NCI-H146 (cell line): Measurements from ENCODE around the gene MPRIP.

Experiments used
- DNase-seq: peaks from one replicate; lab custom pipeline; 2025; lab: John Stamatoyannopoulos, UW

Gene MPRIP

DNA sequence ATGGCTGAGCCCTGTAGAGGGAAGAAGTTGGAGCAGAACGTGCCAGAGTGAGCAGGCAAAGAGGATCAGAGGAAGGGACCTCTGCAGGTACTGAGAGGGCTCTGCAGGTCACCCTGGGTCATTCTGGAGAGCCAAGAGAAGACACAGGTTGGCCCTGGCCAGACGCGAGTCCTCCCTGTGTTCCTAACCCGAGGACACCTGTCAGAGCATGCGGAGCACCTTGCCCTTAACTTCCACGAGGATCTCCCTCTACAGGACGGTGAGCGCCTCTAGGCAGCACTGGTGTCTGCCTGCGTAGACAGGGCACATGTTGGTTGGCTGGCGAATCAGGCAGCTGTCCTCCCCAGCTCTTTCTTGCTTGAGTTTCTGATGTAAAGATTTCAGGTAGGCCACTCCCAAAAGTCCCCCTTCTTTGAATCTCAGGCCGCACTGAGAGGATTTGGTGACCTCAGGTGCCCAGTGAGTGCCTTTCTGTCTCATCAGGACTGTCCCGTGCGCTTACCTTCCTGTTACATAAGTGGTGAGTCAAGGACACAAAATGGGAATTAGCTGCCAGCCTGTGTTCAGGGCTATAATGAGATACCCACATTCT, 45.3 kb downstream of the MPRIP start:
- DNase-seq = no peak

DNA sequence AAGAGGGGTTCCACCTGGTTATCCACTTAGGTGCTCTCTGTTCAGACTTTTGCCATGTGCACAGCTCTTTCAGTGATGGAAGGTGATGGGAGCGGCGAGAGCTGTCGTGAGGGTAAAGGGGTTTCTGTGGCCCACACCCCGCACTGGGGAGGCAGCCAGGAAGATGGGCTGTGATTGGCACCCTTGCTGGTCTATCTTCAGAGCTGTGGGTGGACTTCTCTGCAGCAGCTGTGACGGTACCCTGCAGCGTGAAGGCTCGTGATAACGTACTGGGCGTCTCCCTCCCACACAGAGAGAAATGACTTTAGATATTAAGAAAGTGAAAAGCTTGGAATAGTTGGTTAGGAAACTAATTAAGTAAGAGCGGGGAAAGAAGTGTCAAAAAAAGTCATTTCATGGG, 45.8 kb downstream of the MPRIP start:
- peak; percentile 35 for DNase-seq

DNA sequence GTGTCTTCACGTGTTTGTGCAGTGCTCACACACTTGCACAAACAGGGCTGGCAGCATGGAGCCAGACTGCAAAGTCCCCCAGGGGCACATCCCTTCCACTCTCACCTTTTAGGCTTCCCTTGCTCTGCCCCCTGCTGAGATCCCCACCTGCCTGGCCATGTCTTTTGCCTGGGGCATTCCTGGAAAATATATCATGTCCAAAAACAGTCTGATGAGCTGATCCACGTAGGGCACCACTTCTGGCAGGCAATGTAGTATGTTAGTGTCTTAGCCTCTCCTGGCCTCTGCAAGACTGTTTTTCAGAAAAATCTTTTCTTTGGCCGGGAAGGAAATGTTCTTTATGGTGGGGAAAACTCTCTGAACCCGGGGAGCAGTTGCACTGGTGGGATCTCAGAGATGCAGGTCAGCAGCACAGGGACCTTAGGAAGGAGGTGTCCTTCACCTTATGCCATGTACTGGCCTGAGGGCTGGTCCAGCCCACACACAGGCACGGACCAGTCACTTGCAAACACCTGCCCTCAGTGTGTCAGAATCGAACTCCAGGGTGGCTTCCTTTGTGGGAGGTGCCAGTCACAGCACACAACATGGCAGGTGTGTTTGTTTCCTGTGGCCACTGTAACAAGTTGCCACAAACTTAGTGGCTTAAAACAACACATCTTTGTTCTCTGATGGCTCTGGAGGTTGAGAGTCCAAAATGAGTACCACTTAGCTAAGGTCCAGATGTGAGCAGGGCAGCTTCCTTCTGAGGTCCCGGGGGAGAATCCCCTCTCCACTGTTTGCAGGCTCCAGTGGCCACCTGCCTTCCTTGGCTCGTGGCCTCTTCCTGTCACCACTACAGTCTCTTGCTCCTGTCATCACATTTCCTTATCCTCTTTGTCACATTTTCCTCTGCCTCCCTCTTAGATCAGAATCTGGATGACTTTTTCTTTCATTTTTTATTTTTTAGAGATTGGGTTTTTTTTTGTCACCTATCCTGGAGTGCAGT, 46.6 kb downstream of the MPRIP start:
- DNase-seq = peak; percentile 90

DNA sequence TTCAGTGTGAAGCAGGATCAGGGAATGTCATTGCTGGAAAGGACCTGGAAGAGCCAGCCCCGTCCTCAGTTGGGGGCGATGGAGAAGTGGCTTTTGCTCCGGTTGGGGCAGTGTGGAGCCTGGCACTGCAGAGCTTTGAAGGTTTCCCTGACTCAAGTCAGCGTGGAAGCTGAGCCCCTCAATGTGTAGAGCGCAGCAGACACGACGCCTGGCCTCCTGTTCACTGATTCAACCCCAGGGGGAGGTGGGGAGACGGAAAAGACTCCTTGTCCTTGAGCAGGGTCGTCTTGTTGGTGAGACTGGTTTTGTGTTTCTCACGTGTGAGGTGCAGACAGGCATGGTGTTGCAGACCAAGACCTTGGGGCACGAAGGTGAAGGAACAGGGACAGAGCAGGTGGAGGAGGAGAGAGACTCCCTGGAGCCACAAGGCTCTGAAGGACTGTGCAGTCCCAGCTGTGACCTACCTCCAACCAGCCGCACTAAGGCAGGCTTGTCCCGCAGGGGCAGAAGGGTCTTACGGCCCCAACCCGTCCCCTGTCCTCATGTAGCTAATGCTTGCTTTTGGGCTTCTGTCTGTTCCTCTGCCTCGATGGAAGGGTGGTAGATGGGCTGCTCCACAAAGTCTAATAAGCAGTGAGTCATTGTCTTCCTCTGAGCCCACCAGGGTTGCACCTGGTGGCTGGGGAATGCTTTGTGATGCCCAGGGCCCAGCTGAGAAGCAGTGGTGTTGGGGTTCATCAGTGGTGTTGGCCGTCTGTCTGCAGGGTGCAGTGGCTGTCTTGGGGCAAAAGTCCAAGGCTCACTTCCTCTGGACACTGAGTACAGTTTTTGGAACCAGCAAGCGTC, 47.8 kb downstream of the MPRIP start:
- no peak for DNase-seq

DNA sequence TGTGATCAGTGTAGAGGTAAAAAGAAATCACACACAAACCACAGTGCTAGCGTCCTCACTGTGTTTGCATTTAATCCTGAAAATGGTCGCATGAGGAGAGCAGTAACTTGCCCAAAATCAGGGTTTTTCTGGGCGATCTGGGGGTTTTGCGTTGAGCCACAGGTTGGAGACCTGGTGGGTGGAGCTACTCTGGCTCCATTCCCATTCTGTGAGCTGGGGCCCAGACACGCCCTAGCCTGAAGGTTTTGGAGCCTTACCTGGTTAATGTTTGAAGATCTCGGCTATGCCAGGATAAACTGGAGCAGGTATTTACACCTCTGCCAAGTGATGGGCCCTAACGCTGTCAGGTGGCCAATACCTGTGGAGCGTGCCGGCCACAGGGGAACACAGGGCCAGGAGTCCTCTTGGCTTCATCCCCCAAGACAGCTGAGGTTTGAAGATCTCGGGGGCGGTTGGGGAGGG, 48.4 kb downstream of the MPRIP start:
- no peak for DNase-seq

DNA sequence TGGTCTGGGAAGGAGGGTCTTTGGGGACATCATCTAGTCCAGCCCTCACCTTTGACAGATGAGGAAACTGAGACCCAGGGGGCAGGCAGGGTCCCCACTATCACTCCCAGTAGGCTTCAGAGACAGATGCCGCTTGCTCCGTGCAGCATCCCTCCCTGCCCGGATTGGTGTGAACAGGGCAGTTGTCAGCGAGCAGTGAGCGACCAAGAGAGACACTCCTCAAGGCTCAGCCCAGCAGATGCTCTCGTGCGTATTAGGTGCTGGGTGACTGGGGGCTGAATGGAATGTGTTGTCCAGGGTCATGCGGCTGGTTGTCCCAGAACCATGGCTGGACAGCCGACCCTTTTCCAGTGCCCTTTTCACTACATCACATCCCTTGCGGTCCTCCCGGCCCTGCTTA, 49.0 kb downstream of the MPRIP start:
- DNase-seq = no peak

DNA sequence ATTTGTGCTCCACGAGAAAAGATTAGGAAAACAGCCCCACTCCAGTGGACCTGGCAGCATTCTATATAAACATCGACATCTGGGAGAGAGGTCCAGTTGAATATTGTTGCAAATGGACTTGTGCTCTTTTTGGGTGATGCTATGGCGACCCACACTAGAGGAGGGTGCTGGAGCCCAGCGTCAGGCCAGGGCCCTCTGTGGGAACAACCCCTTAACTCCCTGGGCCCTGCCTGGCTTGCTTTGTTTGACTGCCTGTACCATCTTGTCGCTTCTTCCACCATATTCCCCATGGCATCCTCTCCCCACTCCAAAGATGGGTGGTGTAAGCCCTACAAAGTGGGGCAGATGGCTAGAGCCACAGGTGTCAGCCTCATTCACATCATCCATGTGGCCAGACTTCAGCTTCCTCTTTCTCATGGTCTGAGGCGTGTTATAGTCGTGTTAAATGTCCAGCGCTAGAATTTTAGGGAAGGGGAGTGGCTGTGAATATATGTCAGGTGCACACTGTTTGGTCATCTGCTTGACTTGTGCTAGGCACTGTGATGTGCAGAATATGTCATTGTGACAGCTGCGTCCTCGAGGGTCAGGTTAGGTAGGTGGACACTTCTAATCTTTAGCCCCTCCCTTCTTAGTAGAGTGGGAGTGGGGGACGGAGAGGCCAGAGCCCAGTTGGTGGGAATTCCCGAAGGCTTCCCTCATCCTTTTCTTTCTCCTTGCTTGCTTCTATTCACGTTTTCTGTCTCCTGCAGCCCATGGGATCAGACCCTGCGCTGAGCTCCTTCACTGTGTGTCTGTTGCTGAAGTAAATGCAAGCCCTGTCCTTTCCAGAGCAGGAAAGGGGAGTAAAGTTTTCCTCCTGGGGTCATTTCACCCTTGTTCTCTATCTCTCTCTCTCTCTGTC, 49.8 kb downstream of the MPRIP start:
- no peak for DNase-seq

DNA sequence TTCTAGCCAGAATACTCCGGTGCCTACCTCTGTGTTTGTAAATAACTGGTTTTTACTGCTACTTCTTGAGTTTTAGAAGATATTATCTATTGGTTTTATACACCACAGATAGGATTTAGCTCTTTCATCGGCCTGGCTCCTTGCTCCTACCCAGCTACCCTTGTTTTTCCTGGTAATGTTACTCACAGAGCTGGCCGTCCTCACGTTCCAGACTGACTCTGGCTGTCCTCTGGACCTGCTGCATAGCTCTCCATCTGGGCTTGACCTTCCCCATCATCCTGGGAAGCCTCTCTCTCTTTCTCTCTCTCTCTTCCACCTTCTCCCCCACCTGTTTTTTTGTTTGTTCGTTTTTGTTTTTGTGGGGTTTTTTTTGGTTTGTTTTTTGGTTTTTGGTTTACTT, 51.5 kb downstream of the MPRIP start:
- DNase-seq = no peak

DNA sequence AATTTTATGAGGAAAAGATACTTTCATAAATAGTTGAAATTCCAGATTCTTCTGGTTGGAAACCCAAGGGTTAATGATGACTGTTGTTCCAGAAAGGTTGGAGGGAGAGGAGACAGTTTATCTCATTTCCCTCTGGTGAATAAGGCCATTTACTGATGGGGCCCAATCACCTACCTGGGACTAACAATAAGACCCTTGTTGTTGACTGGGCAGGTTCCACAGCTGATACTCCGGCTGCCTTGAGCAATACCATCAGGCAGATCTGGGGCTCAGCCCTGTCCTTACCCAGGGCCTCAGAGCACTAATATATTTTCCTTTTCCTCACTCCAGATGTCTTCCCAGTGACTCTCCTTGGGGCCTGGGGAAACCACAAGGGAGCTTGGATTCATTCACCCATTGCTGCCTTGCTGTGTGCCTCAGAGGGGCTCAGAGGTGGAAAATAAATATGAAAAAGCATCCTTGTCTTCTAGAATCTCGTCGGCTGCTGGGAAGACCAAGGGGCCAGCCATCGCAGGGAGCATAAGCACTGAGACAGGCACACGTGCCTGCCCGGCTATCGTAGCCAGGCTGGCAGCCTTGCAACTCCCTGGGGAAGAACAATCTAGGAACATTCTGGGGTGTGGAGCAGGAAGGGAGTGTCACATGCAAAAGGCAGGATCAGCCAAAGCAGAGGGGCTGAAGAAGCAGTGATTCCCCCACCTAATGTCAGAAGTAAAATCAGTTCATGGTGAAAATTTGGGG, 54.4 kb downstream of the MPRIP start:
- DNase-seq = no peak

DNA sequence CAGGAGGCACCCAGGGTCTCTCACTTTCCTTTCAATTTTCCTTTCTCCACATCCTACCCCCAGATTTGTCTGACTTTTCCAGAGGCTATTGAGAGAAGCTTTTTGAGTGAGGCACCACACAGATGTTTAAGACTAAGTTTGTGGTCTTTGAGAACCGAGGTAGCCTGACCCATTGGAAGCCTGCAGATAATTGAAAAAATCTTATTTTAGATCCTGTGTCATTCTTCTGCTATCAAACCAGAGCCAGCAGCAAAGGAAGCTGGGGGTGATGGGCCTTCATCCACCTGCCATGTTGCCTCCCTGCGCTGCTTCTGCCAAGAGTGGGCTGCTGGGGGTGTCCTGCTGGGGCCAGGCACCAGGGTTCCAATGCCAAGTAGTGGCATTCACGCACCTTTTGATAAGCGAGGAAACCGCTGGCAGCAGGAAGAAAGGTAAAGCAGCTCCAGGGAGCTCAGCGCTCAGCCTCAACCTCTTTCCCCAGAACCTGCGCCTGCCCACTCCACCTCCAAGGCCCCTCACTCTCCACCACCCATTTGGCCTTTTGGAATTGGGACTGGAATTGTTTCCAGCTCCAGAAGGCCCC, 55.6 kb downstream of the MPRIP start:
- no peak for DNase-seq

DNA sequence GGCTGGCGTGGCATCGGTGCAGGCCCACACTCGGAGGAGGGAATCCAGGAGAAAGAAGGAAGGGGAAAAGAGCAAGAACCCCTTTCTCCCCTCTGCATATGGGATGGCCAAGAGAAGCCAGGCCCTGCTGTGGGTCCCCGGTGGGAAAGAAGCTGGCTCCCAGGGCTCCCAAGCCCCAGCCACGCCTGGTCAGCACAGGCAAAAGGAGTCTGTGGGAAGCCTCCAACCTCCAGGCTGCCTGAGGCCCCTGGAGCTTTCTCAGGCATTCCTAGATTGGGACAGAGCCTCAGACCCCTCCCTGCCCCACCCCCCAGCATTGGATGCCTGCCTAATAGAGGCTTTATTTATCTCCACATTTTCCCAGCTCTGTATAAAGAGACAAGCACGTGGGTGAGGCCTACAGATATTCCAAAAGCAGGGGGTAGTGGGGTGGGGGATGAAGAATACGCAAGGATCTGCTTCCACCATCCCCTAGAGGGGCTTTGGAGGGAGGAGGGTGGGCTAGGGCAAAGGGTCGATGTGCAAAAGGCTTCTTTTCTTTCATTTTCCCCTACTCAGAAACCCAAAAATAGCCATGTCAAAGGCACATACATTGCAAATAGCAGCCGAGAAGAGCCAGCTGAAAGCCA, 56.4 kb downstream of the MPRIP start:
- no peak for DNase-seq

DNA sequence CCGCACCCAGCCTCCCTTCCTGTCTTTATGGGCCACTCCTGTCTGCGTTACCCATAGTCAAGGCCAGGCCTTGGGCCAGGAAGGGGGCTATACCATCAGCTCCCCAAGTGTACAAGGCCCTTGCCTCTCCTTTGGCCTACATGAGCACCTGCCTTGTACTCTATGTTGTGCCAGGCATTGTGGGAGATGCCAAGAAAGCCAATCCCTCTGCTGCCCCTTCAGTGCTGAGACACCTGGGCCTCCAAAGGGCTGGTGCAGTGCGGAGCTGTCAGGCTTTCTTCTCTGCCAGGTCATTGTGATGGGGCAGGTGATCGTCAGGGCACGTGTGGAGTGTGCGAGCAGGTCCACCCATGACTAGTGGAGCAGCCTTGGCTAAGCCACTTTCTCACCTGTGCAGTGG, 59.9 kb downstream of the MPRIP start:
- no peak for DNase-seq

DNA sequence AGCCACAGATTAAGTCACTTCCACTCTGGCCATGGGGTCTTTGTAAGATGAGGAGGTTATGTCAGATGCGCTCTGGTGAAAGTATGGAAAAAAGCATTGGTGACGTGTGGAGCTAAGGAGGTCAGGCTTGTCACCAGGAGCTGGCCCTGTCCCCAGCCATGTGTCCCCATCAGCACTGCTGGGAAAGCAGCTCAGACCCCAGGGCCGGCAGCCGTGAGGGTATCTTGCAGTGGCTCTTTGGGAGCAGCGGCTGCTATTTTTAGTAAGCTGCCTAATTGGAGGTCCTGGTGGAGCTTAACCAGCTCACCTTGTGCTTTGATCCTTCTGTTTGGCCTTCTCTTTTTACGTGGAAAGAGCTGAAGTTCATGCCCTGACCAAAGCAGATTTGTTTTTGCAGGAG, 60.9 kb downstream of the MPRIP start:
- no peak for DNase-seq

DNA sequence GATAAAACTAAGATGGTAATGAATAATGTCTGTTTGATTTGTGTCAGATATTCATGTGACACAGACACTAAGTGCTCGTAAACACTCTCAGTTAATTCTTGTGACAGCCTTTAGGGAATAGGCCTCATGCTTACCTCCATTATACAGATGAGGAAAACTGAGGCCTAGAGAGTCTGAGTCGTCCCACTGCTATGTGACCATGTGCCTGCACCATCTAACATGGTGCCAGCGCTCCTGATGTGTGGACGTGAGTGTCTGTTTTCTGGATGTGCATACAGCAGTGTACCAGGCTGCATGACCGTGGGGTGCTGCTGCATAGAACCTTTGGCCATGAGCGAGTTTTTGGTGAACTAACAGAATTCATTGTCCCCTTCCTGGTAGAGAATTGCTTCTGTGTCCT, 61.8 kb downstream of the MPRIP start:
- DNase-seq = no peak

DNA sequence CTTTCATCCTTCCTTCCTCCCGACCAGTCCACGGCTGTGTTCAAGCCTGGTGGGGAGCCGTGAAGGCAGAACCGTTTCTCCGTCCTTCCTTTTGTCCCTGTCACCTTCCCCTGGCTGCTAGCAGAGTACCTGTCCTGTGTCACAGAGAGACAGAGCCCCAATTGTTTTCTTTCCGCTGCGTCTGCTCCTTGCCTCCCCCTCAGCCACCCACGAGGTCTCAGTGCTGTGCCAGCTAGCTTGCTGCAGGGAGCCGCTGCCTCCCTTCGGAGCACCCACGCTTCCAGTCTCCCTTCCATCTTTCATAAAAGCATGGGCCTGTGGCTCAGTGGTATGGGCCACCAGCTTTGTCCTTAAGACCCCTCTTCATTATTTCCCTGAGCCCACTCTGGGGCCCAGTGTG, 62.2 kb downstream of the MPRIP start:
- no peak for DNase-seq

DNA sequence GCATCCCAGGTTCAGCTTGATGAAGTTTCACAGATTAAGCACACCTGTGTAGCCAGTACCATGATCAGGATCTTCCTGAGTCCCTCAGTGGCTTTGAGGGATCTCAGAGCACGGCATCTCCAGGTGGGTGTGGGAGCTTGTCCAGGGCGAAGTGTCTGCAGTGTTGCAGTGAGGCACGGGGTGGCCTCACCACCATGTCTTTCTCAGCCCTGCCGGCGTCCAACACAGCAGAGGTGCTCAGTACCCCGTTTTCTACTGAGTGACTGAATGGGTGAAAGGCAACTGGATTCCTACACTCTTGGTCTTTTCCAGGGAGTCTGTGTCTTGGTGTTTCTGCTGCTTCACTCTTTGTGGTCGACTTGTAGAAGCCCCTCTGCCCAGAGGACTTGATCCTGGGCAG, 63.7 kb downstream of the MPRIP start:
- DNase-seq = no peak

DNA sequence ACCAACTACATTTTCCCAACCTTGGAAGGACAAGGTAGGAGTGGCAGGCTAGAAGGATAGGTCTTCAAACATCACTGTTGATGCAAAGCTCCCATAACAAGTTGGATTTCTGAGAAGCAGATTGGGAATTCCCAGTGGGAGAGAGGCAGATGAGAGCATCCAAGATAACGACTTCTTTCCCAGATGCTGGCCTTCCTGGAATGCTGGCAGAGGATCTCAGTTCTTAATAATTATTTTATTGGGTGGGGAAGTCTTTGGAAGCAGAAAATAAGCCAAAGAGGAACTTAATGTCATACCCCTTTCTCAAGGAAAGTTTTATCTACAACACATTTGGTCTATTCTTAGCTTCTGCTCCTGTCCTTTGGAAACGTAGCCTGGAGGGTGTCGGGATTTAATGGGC, 64.5 kb downstream of the MPRIP start:
- DNase-seq = no peak

DNA sequence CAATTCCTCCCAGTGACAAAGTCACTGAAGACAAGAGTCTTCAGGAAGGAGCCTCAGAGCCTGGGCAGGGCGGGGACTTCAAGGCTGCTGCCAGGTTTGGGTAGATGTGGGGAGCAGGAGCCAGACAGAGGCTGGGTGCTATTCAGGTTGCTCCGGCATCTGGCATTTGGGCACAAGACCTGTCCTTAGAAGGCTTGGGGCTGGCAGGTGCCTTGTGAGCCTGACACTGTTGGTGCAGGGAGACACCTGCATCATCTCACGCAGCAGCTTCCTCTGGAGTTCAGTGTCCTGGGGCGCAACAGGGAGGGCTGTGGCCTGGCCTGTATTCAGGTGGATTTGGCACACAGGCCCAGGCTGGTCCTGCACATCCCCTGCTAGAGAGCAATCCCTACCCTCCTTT, 65.0 kb downstream of the MPRIP start:
- no peak for DNase-seq

DNA sequence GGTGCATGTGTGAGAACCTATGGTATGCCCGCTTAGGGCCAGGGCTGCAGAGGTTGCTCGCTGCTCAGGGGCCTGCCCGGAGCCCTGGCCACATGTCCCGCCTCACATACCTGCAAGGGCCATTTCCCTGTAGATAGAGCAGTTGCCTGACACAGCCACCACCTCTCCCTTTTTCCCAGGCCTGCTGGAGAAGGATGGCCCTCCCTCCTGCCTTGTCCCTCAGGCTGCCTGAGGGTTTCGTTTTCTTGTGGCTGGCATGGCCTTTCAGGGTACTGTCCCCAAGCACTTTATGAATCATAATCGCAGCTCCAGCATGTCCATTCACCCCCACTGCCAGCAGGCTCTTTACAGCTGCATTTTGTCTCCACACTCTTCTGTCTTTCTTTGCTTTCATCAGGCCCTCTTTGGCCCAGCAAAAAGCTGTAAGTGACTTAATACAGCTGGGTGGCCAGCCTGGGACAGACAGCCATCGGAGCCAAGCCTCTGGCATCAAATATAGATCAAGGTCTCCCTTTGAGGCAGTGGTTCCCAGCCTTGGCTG, 65.7 kb downstream of the MPRIP start:
- DNase-seq = no peak
